HCT116 (cell line): ENCODE measurements around the gene ARID5B. TPM values are rescaled to one million over a fixed set of nuclear protein-coding genes. Genes with fewer than 3 reads are reported as not detected.

Experiments
- ATAC-seq: fragments of 200-7000 bp; cut with Tn5 transposase; 2 replicates; pipeline ENCODE4 v1.9.1; 2020; ENCODE audit warnings: mild to moderate bottlenecking, moderate library complexity
- BruUV-seq: library from RNA; stranded (reverse); fragments of 400-500 nt; replicated peaks from 2 replicates; lab custom pipeline; 2021; lab: Mats Ljungman, UMichigan
- CTCF ChIA-PET: fragments of 300-600 bp; sonication (Branson Sonifier 250); formaldehyde crosslinking; loops from one replicate; lab custom pipeline; 2021; ENCODE audit warnings: antibody characterized with exemption; lab: Charles Lee
- POLR2A ChIA-PET: fragments of 300-600, 350-600 bp; sonication (Branson Sonifier 250); formaldehyde crosslinking; loops from one replicate; lab custom pipeline; 2021; ENCODE audit warnings: antibody characterized with exemption; lab: Charles Lee
- RAD21 ChIA-PET, 2 experiments: fragments of 300-600 bp; sonication (Branson Sonifier 250); formaldehyde crosslinking; loops; one replicate each; lab custom pipeline; 2023; ENCODE audit warnings: low total read pairs in 2 of 2; ENCODE audit not compliant: uncharacterized antibody in 2 of 2, unreplicated experiment in 2 of 2, low non-redundant PET in 1 of 2; lab: Charles Lee
- DNase-seq: peaks from one replicate; pipeline ENCODE4 v3.0.0-alpha.2; 2010; ENCODE audit warnings: low read depth, low spot score
- H2AFZ ChIP-seq: fragments of 200-600 bp; shearing (Covaris generic), sonication (generic); 2 replicates; pipeline ENCODE4 v1.6.1; 2017; ENCODE audit warnings: low read depth, mixed run types, mixed read lengths, antibody characterized with exemption, low read length; ENCODE audit not compliant: poor library complexity, severe bottlenecking
- H3K27ac ChIP-seq: 2 replicates; pipeline ENCODE4 v1.5.1; 2012; ENCODE audit warnings: low read depth, low read length
- H3K27me3 ChIP-seq: fragments of 200-600 bp; sonication (generic); 2 replicates; pipeline ENCODE4 v1.6.1; 2016; ENCODE audit warnings: mixed run types, low read length, mixed read lengths; ENCODE audit not compliant: insufficient read depth
- H3K36me3 ChIP-seq, 2 experiments: fragments of 200-500 bp in 1 of 2; fragments of 200-600 bp in 1 of 2; sonication (Bioruptor generic) in 1 of 2; sonication (generic) in 1 of 2; 2 replicates each; pipeline versions ENCODE4 v1.5.1 to v1.6.1; 2014 to 2016; ENCODE audit warnings: low read length in 2 of 2, inconsistent platforms in 1 of 2, mixed read lengths in 1 of 2, mixed run types in 1 of 2; ENCODE audit not compliant: insufficient read depth in 2 of 2, control insufficient read depth in 1 of 2
- H3K4me1 ChIP-seq, 2 experiments: fragments of 200-600 bp in 1 of 2; sonication (generic) in 1 of 2; 2 replicates each; pipeline versions ENCODE4 v1.5.1 to v1.6.1; 2012 to 2017; ENCODE audit warnings: low read length in 2 of 2, inconsistent platforms in 1 of 2, mild to moderate bottlenecking in 1 of 2, mixed read lengths in 1 of 2, mixed run types in 1 of 2, moderate library complexity in 1 of 2; ENCODE audit not compliant: insufficient read depth in 2 of 2, control insufficient read depth in 1 of 2
- H3K4me2 ChIP-seq: fragments of 200-600 bp; sonication (generic); 2 replicates; pipeline ENCODE4 v1.6.1; 2017; ENCODE audit warnings: mixed run types, low read length, mixed read lengths
- H3K4me3 ChIP-seq, 2 experiments: fragments of 200-600 bp in 1 of 2; sonication (generic) in 1 of 2; replicated peaks in 1 of 2; 2 replicates each; pipeline ENCODE4 v1.5.1; 2011 to 2016; ENCODE audit warnings: low read length in 2 of 2, control low read depth in 1 of 2, low read depth in 1 of 2, mild to moderate bottlenecking in 1 of 2, mixed read lengths in 1 of 2, mixed run types in 1 of 2
- H3K79me2 ChIP-seq: fragments of 200-600 bp; sonication (generic); 2 replicates; pipeline ENCODE4 v1.6.1; 2017; ENCODE audit warnings: mild to moderate bottlenecking, mixed run types, low read length, moderate library complexity, mixed read lengths; ENCODE audit not compliant: insufficient read depth
- H3K9ac ChIP-seq: fragments of 200-600 bp; sonication (generic); 2 replicates; pipeline ENCODE4 v1.6.1; 2016; ENCODE audit warnings: low read length, mixed read lengths
- H3K9me2 ChIP-seq: fragments of 200-600 bp; sonication (generic), shearing (Covaris generic); 2 replicates; pipeline ENCODE4 v1.6.1; 2017; ENCODE audit warnings: mixed run types, mild to moderate bottlenecking, moderate library complexity; ENCODE audit not compliant: insufficient read depth
- H3K9me3 ChIP-seq, 2 experiments: fragments of 200-500 bp in 1 of 2; fragments of 200-600 bp in 1 of 2; sonication (Bioruptor generic) in 1 of 2; sonication (generic) in 1 of 2; 2 replicates each; pipeline ENCODE4 v1.6.1; 2014 to 2017; ENCODE audit warnings: low read length in 2 of 2, mixed read lengths in 2 of 2, inconsistent platforms in 1 of 2, low read depth in 1 of 2, mild to moderate bottlenecking in 1 of 2, mixed run types in 1 of 2, moderate library complexity in 1 of 2; ENCODE audit not compliant: control insufficient read depth in 1 of 2, insufficient read depth in 1 of 2
- H4K20me1 ChIP-seq: fragments of 200-600 bp; sonication (generic), shearing (Covaris generic); 2 replicates; pipeline ENCODE4 v1.6.1; 2017; ENCODE audit warnings: mixed run types, mild to moderate bottlenecking, moderate library complexity; ENCODE audit not compliant: insufficient read depth
- ATF3 ChIP-seq: IDR thresholded peaks from 2 replicates; pipeline ENCODE4 v1.6.1; 2012
- CTCF ChIP-seq, 3 experiments: fragments of 200-600 bp in 1 of 3; sonication (generic) in 1 of 3; IDR thresholded peaks in 2 of 3; conservative IDR thresholded peaks in 1 of 3; 2 replicates each; pipeline ENCODE4 v1.5.1; 2012 to 2017; ENCODE audit warnings: low read depth in 2 of 3, low read length in 2 of 3, antibody characterized with exemption in 1 of 3, borderline replicate concordance in 1 of 3, control low read depth in 1 of 3, mild to moderate bottlenecking in 1 of 3, mixed read lengths in 1 of 3, mixed run types in 1 of 3, moderate library complexity in 1 of 3; ENCODE audit not compliant: insufficient read depth in 1 of 3
- EGR1 ChIP-seq: IDR thresholded peaks from 2 replicates; pipeline ENCODE4 v1.6.1; 2012; ENCODE audit warnings: low read depth
- ELF1 ChIP-seq: IDR thresholded peaks from 2 replicates; pipeline ENCODE4 v1.6.1; 2012; ENCODE audit warnings: low read depth, borderline replicate concordance
- FOSL1 ChIP-seq: IDR thresholded peaks from 2 replicates; pipeline ENCODE4 v1.6.1; 2012; ENCODE audit warnings: low read depth
- POLR2AphosphoS5 ChIP-seq: IDR thresholded peaks from 2 replicates; pipeline ENCODE4 v1.6.1; 2011; ENCODE audit warnings: mild to moderate bottlenecking, low read depth, low read length, moderate library complexity
- RAD21 ChIP-seq: IDR thresholded peaks from 2 replicates; pipeline ENCODE4 v1.6.1; 2012; ENCODE audit warnings: low read depth, mild to moderate bottlenecking
- REST ChIP-seq: IDR thresholded peaks from 2 replicates; pipeline ENCODE4 v1.6.1; 2012; ENCODE audit warnings: low read depth
- SIN3A ChIP-seq: IDR thresholded peaks from 2 replicates; pipeline ENCODE4 v1.6.1; 2012; ENCODE audit warnings: low read depth
- SP1 ChIP-seq: IDR thresholded peaks from 2 replicates; pipeline ENCODE4 v1.6.1; 2012; ENCODE audit warnings: low read depth
- SRF ChIP-seq: IDR thresholded peaks from 2 replicates; pipeline ENCODE4 v1.6.1; 2012; ENCODE audit warnings: low read depth
- TCF7L2 ChIP-seq: IDR thresholded peaks from 2 replicates; pipeline ENCODE4 v1.7.0; 2011; ENCODE audit warnings: borderline replicate concordance, inconsistent platforms; ENCODE audit not compliant: insufficient read depth, insufficient read length; ENCODE audit errors: extremely low read depth
- YY1 ChIP-seq: IDR thresholded peaks from 2 replicates; pipeline ENCODE4 v1.6.1; 2011; ENCODE audit warnings: low read length, low read depth, moderate library complexity, mild to moderate bottlenecking; ENCODE audit not compliant: insufficient replicate concordance; ENCODE audit errors: extremely low read depth
- ZFX ChIP-seq: fragments of 450-650 bp; IDR thresholded peaks from 2 replicates; pipeline ENCODE4 v1.6.1; 2017
- ZNF274 ChIP-seq: fragments of 200-500 bp; sonication (Bioruptor generic); IDR thresholded peaks from 2 replicates; pipeline ENCODE4 v1.6.1; 2014; ENCODE audit warnings: mild to moderate bottlenecking, low read depth, low read length, inconsistent platforms
- intact Hi-C: fragments of 100-400 bp; cut with micrococcal nuclease; formaldehyde crosslinking; loops from 2 replicates; pipeline ENCODE4 v1.10.0; 2022
- total RNA-seq: library from RNA; stranded (reverse); gene quantifications from one replicate; pipeline ENCODE4 v1.2.1, GENCODE V29; 2021; ENCODE audit not compliant: unreplicated experiment
- TF ChIP-seq, protein P1 (sequence below): IDR thresholded peaks from 2 replicates; pipeline ENCODE4 v1.6.1; 2012

The ARID5B gene
- total RNA-seq, 1 experiment from 2014 or later = 4.7 TPM

DNA sequence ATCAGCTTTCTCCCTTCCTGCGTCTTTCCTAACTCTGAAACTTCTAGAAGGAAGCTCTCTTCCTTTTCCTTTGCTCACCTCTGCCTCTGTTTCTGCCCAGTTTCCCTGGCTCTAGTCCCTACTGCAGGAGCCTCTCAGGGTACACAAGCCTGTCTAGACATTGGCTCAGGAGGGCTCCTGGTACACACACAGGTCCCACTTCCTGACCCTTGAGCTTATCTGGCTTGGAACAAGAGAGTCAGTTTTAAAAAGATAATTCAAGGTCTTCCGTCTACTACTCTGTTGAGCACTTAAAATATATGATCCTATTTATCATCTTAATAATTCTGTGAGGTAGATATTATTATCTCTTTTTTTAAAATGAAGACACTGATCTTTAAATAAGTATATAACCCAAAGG is 226.5 kb downstream of the ARID5B start:
- Histone ChIP-seq H2AFZ (no peak overlapping the region), H3K9me2 (no peaks in the 10 kb centered on the region), H3K4me1 (no peaks in the 10 kb centered on the region), H3K27me3 (no peaks in the 10 kb centered on the region), H3K9ac (no peak overlapping the region), H3K9me3 (no peaks in the 10 kb centered on the region), H3K36me3 (no peaks in the 10 kb centered on the region), H4K20me1 (no peaks in the 10 kb centered on the region), H3K27ac (no peak overlapping the region), H3K4me3 (no peak overlapping the region), H3K4me2 (no peak overlapping the region), H3K79me2 (no peaks in the 10 kb centered on the region)
- ChIA-PET RAD21 (no interaction called here), POLR2A (no interaction called here), CTCF (no interaction called here)
- ATAC-seq (no peak), DNase-seq (no peak)
- BruUV-seq = no TSS peak
- intact Hi-C loops = no loop called here
- no peak for TF ChIP-seq RAD21
- TF ChIP-seq ATF3 = no peak
- TF ChIP-seq CTCF (IDR thresholded peaks at IDR 0.05 in 2 of 3, conservative IDR thresholded peaks at IDR 0.05 in 1 of 3; ENCODE audit: borderline replicate concordance in 1 of 3, insufficient read depth in 1 of 3, low read depth in 2 of 3, low read length in 2 of 3) = no peak
- TF ChIP-seq SRF = no peak
- TF ChIP-seq FOSL1 = no peak
- no peak for TF ChIP-seq SP1
- TF ChIP-seq SIN3A = no peak
- TF ChIP-seq ZNF274 = no peak
- no peak for TF ChIP-seq EGR1
- no peak for TF ChIP-seq REST
- TF ChIP-seq ZFX = no peak
- TF ChIP-seq, protein P1, sequence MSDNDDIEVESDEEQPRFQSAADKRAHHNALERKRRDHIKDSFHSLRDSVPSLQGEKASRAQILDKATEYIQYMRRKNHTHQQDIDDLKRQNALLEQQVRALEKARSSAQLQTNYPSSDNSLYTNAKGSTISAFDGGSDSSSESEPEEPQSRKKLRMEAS = no peak
- TF ChIP-seq TCF7L2 = no peak
- no peak for TF ChIP-seq POLR2AphosphoS5
- no peak for TF ChIP-seq ELF1
- no peak for TF ChIP-seq YY1
